Transverse colon (tissue), 4 donors: ENCODE results near the gene SEPSECS.

Source experiments
- CTCF ChIP-seq, 5 experiments: fragments of 200-600 bp in 3 of 5; fragments of 450-650 bp in 2 of 5; sonication (generic) in 3 of 5; IDR thresholded peaks; 1 replicate in 2 of 5; 2 replicates in 3 of 5; pipeline ENCODE4 v1.5.1; 2016 to 2017; ENCODE audit warnings: antibody characterized with exemption in 5 of 5, inconsistent platforms in 3 of 5, mild to moderate bottlenecking in 2 of 5, moderate library complexity in 1 of 5
- EP300 ChIP-seq: sonication (generic); formaldehyde crosslinking; IDR thresholded peaks from one replicate; pipeline ENCODE4 v1.6.1; 2017; ENCODE audit warnings: antibody characterized with exemption, low read depth
- POLR2A ChIP-seq: fragments of 450-650 bp; IDR thresholded peaks from one replicate; pipeline ENCODE4 v1.6.1; 2016; ENCODE audit warnings: antibody characterized with exemption, mild to moderate bottlenecking, moderate library complexity
- POLR2AphosphoS5 ChIP-seq, 3 donors: sonication (generic); formaldehyde crosslinking; IDR thresholded peaks; one replicate each; pipeline ENCODE4 v1.6.1; 2016; ENCODE audit warnings: antibody characterized with exemption in 3 of 3

- TF ChIP-seq POLR2A (no peak), POLR2AphosphoS5 (IDR thresholded peaks at IDR 0.05) (no peak), CTCF (IDR thresholded peaks at IDR 0.05) (no peak), EP300 (no peak)
Observed at GRCh38 chr4:25112995-25113380, 47.3 kb downstream of the SEPSECS start.
